D721Med (cell line): ENCODE measurements around the gene UBE2G2.

Source experiments
- DNase-seq: peaks from one replicate; pipeline ENCODE4 v3.0.0; 2011; ENCODE audit warnings: low spot score; ENCODE audit not compliant: insufficient read length
- FAIRE-seq: peaks from 2 replicates; lab custom pipeline; 2011; peaks lifted over from hg19 to GRCh38; lab: Jason Lieb, UNC
- CTCF ChIP-seq: IDR thresholded peaks from 2 replicates; pipeline ENCODE4 v1.5.1; 2012; ENCODE audit warnings: mild to moderate bottlenecking, control low read depth; ENCODE audit not compliant: insufficient read depth; ENCODE audit errors: missing control alignments

The UBE2G2 gene

GRCh38 chr21:44728716-44729115 is 72.9 kb downstream of the UBE2G2 start:
- no peak for FAIRE-seq
- no peak for TF ChIP-seq CTCF
- no peak for DNase-seq

- TF ChIP-seq CTCF = no peak
- FAIRE-seq = no peak
- DNase-seq = no peak
These were observed 73.9 kb downstream of the UBE2G2 start for GRCh38 chr21:44727757-44728156.

- no peak for FAIRE-seq
- TF ChIP-seq CTCF = no peak
- DNase-seq = no peak
These were observed 74.3 kb downstream of the UBE2G2 start for GRCh38 chr21:44727321-44727720.

GRCh38 chr21:44726826-44727225 is 74.8 kb downstream of the UBE2G2 start:
- FAIRE-seq (no peak), DNase-seq (no peak)
- no peak for TF ChIP-seq CTCF

- TF ChIP-seq CTCF = no peak
- DNase-seq = no peak
- no peak for FAIRE-seq
These were observed 76.7 kb downstream of the UBE2G2 start for GRCh38 chr21:44724926-44725325.

GRCh38 chr21:44724196-44724595 is 77.4 kb downstream of the UBE2G2 start:
- no peak for TF ChIP-seq CTCF
- FAIRE-seq (no peak), DNase-seq (no peak)

- DNase-seq = no peak
- no peak for TF ChIP-seq CTCF
- FAIRE-seq = no peak
These were observed 78.2 kb downstream of the UBE2G2 start for GRCh38 chr21:44723177-44724131.
